Central memory CD8-positive, alpha-beta T cell (primary cell): Measurements from ENCODE around the gene KANTR.
"Not testable (repeated sequence)": the region's sequence is repeated elsewhere in the genome, so short reads cannot be mapped to it uniquely, and the experiment has no call there.

ENCODE experiments used
- ATAC-seq: fragments of 150-1000 bp; cut with Tn5 transposase; replicated peaks from 2 replicates; pipeline ENCODE4 v1.10.0; 2022; ENCODE audit warnings: mild to moderate bottlenecking, moderate FRiP score, moderate number of reproducible peaks; ENCODE audit not compliant: poor library complexity, severe bottlenecking; ENCODE audit errors: extremely low read depth
- DNase-seq, 2 donors: peaks; one replicate each; pipeline ENCODE4 v3.0.0; 2021; ENCODE audit warnings: low spot score in 2 of 2
- H3K27ac Mint-ChIP-seq: one replicate; pipeline ENCODE4 v1.8.0; 2022; ENCODE audit warnings: low read depth, mild to moderate bottlenecking, moderate library complexity, mixed read lengths
- H3K27me3 Mint-ChIP-seq: one replicate; pipeline ENCODE4 v1.8.0; 2022; ENCODE audit warnings: mixed read lengths
- H3K36me3 Mint-ChIP-seq: one replicate; pipeline ENCODE4 v1.8.0; 2022; ENCODE audit warnings: mild to moderate bottlenecking, moderate library complexity, mixed read lengths; ENCODE audit not compliant: insufficient read depth
- H3K4me1 Mint-ChIP-seq: one replicate; pipeline ENCODE4 v1.8.0; 2022; ENCODE audit warnings: mixed read lengths
- H3K4me3 Mint-ChIP-seq: one replicate; pipeline ENCODE4 v1.8.0; 2022; ENCODE audit warnings: mild to moderate bottlenecking, moderate library complexity, mixed read lengths
- H3K9me3 Mint-ChIP-seq: one replicate; pipeline ENCODE4 v1.8.0; 2022; ENCODE audit warnings: mixed read lengths

The KANTR gene

GRCh38 chrX:53163436-53163835 is 69.5 kb downstream of the KANTR start:
- H3K27ac Mint-ChIP-seq = no peak overlapping the region
- ATAC-seq (no peak), DNase-seq (no peak)
- no peaks in the 10 kb centered on the region for H3K4me1 Mint-ChIP-seq
- H3K27me3 Mint-ChIP-seq = no peaks in the 10 kb centered on the region
- no peaks in the 10 kb centered on the region for H3K9me3 Mint-ChIP-seq
- H3K4me3 Mint-ChIP-seq = no peak overlapping the region
- H3K36me3 Mint-ChIP-seq = no peaks in the 10 kb centered on the region

- ATAC-seq, DNase-seq, H3K27ac Mint-ChIP-seq, H3K9me3 Mint-ChIP-seq, H3K4me1 Mint-ChIP-seq, H3K4me3 Mint-ChIP-seq, H3K27me3 Mint-ChIP-seq, H3K36me3 Mint-ChIP-seq: not testable (repeated sequence)
Measured at GRCh38 chrX:53164566-53164965, 70.6 kb downstream of the KANTR start.

- no peaks in the 10 kb centered on the region for H3K4me1 Mint-ChIP-seq
- no peak for ATAC-seq
- no peaks in the 10 kb centered on the region for H3K36me3 Mint-ChIP-seq
- DNase-seq = no peak
- H3K9me3 Mint-ChIP-seq = no peaks in the 10 kb centered on the region
- no peaks in the 10 kb centered on the region for H3K27me3 Mint-ChIP-seq
- no peak overlapping the region for H3K4me3 Mint-ChIP-seq
- no peak overlapping the region for H3K27ac Mint-ChIP-seq
Measured at GRCh38 chrX:53166103-53166502, 72.2 kb downstream of the KANTR start.

GRCh38 chrX:53171356-53171755 is 77.4 kb downstream of the KANTR start:
- no peak for ATAC-seq
- Mint-ChIP-seq H3K36me3 (no peaks in the 10 kb centered on the region), H3K4me3 (no peak overlapping the region), H3K4me1 (no peaks in the 10 kb centered on the region), H3K27me3 (no peaks in the 10 kb centered on the region), H3K9me3 (peaks cover 5% of the 10 kb centered on the region), H3K27ac (no peak overlapping the region)
- DNase-seq = no peak
